ENCODE measurements around the gene ZNF436.
"Not testable (repeated sequence)": the region's sequence is repeated elsewhere in the genome, so short reads cannot be mapped to it uniquely, and the experiment has no call there.

Gene ZNF436

DNA sequence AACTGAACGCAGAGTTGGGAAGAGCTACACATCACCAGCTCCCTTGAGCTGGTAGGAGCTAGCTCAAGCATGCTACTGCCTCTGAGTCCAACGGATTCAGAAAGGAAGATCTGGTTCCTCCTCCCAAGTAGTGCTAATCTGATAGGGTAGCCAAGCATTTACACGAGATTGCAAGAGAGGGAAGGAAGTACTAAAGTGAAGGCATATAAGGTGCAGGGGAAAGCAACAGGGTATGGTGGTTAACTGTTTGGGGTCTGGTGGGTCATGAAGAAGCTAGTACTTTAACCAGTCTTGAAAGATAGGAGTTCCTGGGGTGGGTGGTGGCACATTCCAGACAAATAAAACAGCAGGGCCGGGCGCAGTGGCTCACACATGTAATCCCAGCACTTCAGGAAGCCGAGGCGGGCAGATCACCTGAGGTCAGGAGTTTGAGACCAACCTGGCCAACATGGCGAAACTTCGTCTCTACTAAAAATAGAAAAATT is 20.2 kb upstream of the ZNF436 start:
- no peak for DNase-seq

DNA sequence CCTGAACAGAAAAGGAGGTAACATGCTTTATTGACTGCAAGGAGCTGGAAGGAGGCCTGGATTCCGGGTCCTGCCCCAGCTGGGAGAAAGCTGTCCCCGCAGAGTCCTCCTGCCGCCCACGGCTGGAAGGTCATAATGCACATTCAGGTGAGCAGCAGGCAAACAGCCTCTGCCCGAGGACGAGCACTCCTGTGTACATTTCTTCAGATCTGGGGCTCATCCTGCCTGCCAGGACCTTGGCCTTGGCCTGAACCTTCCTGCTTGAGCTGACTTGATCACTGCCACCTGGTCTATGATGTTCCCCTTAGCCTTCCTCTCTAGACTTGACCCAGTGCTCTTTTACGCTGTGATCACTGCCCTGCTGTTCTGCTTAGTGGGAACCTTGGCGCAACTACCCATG is 17.9 kb upstream of the ZNF436 start:
- no peak for DNase-seq

DNA sequence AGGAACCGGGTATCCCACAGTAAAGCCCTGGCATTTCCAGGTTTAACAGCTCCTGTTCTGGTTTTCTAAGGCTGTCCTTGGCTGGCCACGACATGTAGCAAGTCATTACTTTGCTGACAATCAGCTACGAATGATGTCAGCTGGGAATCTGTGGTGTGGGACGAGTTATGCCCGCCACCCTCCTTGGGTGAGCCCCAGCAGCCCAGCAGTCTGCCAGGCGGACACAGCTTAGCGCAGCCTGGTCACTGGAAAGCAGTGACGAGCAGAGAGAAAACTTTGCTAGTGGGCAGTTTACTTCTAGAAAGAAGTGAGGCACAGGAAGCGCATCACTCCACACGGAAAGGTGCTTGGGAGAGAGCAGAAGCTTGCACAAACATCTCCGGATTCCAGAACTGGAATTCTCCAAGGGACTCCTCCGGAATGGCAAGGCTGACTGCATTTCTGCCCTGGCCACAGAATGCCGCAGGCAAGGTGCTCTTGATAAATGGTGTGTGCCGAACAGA is 15.5 kb upstream of the ZNF436 start:
- no peak for DNase-seq

DNA sequence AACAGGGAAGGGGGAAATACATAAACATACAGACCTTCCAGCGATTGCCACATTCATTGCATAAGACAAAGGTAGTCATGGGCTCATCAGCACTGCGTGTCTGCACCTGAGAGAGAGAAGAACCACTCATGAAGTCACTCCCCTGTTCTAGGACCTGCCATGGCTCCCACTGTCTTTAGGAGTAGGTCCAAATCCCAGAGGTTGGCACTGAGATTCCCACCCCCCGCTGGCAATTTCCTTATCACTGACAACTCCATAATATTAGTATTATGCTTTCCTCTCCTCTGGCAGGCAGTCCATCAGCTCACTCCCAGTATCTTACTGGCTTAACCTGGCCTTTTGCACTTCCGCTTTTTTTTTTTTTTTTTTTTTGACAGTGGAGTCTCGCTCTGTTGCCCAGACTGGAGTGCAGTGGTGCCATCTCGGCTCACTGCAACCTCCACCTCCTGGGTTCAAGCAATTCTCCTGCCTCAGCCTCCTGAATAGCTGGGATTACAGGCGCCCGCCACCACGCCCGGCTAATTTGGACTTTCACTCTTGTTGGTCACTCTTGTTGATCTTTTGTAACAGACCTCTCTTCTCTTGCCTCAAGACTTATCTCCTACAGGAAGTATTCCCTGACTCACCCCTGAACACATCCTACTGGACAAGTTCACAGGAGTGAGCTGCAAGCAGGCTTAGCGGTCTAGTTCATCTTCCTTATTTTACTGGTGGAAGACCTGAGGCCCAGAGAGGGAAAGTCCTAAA is 14.8 kb upstream of the ZNF436 start:
- DNase-seq = no peak

DNA sequence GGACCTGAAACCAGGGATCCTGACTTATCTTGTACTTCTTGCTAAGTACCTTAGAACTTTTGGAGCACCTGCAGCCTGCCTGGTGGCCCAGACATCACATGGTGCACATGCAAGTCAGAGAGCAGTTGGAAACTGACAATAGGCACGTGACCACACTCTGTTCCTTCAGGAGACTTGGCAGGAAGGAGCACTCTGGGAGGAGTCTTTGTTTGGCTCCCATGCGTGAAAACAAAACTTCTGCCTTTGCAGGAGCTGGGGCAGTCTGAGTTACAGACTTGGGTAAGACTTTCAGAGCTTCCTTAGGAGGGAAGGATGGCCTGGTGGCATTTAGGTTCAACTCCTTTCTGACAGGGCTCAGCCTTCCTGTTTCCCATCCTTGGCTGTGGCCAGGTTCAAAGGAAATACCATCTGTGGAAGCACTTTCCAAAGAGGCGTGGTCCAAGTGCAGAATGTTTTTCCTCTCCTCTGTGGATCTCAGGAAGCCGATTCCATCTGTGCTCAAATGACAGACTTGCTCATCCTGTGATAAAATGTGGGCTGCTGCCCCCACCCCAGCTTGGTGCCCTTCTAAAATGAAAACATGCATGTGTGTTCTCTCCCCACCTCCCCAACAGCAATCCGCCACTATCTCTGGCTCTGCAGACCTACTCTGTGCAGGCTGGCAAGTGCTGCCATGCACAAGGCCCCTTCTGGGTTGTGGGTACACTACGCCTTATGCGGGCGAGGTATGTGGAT is 14.1 kb upstream of the ZNF436 start:
- DNase-seq = no peak

DNA sequence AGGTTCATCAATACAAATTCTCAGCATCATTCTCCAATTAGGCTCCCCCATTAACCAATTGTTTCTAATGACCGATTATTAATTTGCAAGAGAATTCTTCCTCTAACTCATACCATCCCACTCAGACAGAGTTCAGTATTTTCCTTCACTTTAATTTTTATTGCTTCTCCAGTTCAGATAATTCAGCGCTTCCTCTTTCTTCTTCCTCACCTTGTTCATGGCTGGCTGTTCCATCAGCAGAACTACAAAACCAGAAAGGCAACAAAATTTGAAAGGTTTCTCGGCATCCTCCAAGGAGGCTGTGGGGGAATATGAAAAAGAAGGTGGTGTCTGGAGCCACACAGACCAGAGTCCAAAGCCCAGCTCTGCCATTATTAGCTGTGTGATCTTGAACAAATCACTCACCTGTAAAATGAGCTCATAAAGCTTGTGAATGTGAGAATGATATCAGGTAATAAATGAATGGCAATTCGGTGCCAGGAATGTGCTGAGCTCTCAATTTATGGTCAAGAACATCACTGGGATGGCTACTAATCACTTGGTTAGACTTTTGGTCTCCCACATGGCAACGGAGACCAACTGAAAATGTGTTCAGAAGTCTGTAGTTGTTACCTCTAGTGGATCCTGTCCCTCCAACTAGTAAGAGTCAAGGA is 11.7 kb upstream of the ZNF436 start:
- no peak for DNase-seq

DNA sequence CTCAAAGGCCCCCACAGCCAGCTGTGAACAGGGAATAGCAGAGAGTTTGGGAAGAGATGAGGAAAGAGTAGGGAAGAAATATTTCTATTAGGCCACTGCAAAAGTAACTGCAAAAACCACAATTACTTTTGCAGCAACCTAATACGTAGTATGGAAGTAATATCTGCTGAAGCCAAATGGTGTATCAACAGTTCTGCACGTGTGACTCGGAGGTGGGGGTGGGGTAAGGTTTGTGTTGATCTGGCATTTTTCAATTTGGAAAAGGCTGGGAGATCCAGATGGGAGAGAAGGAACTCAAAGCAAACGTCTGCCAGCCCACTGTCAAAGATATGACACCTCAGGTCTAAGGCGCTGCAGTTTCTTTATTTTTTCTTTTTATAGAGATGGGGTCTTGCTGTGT is 11.1 kb upstream of the ZNF436 start:
- no peak for DNase-seq

DNA sequence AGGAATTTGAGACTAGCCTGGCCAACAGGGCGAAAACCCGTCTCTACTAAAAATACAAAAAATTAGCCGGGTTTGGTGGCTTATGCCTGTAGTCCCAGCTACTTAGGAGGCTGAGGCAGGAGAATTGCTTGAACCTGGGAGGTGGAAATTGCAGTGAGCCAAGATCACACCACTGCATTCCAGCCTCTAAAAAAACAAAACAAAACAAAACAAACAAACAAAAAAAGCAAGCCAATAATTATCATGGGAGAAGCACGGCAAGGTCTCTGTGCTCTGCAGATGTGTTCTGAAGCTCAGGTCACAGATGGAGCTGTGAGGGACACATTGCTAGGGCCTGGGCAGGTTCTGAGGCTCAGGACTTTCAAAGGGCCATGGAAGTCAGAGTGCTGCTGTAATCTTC is 10.6 kb upstream of the ZNF436 start:
- not testable (repeated sequence) for DNase-seq

DNA sequence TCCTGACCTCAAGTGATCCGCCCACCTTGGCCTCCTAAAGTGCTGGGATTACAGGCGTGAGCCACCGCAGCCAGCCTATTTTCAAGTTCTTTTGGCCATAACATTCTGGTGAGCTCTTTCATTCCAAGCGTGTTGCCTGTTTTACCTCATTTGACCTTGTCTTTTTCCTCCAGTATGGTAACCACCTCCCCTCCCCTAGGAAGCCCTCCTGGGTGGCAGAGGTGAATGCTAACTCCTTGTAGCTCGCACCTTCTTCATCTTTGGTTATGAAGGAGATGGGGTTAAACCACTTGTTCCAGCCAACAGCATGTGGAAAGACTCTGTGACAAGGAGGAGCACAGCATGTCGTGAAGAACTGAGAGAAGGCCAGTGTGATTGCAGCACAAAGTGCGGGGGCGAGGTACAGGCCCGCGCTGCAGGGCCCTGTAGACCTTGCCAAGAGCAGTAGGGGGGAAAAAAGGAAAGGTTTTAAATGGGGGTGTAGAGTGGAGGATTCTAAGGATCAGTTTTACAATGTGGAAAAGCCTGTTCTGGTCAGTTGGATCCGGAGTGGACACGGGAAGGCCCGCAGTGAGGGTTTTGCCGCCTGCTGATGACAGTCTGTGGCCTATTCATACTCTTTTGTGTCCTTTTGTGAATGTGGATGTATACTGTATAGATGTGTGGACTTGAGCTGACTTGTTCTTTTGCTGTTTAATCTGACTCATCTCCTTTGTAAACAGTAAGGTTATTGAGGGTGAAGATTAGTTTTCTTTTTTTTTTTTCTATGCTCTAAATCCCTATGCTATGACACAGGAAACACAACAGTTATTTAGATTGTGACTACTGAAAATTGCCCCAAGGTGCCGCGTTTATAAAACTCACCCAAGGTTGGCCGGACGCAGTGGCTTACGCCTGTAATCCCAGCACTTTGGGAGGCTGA is 7.5 kb upstream of the ZNF436 start:
- no peak for DNase-seq

DNA sequence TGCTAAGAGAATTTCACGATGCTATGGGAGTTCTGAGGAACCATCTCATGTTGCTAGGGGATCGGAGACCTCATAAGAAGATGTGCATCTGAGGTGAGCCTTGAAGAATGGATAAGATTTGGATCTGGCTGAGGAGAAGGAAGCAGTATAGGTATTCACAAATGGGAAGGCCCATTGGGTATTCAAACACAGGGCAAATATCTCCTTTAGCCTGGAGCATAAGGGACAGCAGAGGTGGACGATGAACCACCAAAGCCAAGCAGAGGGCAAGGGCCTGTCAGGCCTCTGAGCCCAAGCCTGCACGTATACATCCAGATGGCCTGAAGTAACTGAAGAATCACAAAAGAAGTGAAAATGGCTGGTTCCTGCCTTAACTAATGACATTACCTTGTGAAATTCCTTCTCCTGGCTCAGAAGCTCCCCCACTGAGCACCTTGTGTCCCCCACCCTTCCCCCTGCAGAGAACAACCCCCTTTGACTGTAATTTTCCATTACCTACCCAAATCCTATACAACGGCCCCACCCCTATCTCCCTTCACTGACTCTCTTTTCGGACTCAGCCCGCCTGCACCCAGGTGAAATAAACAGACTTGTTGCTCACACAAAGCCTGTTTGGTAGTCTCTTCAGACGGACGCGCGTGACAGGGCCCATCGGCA is 4.6 kb upstream of the ZNF436 start:
- not testable (repeated sequence) for DNase-seq

DNA sequence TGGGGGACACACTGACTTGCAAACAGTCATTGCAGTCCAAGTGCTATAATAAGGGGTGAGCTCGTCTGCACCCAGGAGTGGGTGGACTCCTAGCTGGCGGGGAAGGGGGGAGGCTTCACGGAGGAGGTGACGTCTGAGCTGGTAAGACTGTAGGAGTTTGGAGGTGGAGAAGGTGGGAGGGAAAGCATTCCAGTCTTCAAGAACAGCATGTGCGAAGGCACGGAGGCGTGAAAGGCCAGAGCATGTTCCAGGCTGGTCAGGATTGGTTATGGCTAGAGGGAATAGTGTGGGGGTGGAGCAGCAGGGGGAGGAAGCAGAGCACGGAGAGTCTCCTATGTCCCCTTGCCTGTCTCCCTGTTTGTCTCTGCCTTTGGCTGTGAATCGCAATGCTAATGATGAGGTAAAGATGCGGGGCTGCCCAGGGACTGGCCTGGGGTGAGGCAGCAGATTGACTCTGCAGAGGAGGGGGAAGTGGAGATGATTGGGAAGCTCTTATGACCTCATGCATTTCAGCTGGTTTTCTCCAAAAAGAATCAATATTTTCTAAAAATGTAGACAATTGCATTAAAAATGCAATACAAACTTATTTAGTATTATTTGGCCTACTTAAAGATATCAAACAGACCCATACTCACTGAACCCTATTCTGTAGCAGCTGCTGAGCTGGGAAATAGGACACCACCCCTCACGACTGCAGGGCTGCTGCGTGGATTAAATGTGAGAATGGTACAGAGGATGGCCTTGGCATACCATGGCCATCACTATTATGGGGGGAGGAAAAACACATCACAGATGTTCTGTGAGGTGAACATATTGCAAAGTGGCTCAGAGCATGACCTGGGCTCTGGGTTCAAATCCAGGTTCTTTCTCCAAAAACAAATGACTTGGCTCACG is 2.6 kb upstream of the ZNF436 start:
- no peak for DNase-seq

DNA sequence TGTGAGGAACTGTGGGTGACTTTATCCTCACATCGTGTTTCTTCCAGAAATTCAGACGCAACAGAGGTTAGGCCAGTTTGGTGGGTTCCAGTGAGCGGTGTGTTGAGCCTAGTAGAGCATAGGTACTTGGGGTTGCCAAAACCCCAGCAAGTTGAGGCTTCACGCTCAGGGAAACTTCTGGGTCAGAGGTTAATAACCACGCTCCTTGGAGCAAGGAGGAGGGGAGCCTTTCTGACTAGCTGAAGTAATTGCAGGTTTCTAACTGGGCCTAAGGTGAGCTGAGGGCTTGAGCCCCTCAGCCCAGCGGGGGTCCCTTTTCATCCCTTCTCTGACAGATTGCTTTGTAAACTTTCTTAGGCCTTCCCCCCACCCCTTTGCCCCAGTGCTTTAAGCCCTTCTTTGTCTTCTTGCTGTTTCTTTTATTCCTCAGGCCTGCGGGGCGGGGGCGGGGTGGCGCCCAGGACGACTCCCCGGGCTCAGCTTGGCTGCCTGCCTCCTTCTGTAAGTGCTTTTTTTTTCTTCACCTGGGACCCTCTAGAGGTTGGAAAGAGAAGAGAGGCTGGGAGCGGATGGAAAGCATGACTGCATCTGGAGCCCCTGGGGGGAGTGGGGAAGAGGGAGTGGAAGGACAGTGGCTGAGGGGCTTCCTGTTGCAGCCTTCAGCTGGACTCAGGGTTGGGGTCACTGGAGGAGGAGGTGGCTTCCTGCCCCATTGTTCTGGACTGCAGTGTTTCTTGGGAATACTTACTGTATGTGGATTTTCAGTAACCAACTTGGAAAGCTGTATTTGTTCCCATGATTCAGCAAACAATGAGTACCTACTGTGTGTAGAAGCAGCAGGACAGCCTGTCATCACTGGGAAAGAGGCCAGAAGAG is 1.3 kb upstream of the ZNF436 start:
- DNase-seq = no peak

DNA sequence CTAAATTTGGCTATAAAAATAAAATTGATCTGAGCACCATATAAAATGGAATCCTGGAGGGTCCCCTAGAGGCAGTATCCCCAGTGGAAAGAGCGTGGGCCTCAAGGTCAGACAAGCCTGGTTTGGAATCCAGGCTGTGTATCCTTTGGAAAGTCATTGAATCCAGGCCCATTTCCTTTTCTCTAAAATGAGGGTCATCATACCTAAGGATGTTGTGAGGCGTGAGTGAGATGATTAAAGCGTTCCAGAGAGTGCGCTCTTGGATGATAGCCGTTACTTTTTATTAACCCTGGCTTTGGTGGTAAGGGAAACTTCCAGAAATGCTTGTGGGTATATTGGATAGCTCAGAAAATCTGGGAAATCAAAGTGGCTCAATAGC is 683 bp upstream of the ZNF436 start:
- DNase-seq = no peak

DNA sequence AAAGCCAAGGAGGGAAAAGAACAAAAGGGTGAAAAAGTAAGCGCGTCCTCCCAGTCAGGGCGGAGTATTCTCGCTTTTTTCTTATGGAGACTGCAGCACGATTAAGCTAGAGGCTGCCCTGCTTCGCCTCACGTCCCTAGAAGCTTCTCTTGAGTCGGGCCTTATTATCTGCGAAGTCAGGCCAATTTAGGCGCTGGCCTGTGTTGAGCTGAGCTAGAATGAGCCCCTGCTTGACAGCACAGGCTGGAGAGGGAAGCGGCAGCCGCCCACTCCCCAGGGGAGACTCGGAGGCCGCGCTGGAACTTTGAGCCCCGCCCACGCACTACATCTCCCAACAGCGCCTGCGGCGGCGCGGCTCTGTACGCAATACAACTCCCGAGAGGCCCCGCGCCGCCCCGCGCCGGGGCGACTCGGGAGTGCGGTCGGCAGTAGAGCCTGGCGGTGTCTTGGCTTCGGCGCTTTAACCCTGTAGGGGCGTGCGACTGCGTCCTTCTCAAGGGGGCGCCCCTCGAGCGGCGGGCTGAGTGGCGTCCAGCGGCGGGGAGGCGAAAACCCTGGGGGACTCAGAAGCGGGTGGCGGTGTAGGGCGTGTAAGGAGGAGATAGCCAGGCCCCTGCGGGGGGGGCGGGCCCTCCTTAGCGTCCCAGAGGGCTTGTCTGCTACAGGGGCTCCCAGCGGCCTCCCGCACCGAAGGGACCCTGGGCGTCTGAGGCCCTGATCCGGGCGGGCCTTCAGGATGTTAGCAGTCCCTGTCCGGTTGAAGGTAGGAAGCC is 888 bp downstream of the ZNF436 start:
- peak; percentile 51 for DNase-seq

DNA sequence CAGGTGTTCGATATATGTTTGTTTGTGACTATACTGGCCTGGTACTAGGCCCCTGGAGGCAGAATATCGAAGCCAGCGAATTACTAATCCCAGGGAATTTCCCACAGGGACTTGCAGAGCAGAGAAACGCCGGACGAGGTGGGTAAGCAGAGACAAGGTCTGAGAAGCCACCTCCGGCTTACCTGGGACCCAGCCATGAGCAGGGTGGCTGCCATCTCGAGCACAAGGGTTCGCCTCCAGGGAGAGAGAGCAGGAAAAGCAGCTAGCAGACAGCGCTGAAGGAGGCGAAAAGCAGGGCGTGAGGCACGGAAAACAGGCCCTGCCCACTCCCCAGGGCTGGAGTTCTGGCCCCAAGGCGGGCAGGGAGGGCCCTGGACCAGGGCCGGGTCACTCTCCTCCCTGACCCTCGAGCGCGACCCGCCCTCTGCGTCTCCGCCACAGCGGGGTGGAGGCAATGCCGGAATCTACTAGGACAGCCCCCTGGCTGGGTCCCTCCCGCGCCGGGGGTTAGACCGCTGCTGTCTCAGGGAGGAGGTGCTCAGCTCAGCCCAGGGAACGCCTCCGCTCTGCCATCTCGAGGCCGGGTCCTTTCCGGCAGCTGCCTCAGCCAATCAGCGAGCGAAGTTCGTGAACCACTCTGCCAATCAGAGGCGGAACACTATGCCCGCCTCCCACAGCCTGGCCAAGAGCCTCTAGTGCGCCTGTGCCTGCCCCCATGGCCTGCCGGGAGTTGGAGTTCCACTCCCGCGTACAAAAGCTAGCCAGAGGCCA is 1.7 kb downstream of the ZNF436 start:
- peak; percentile 98 for DNase-seq

DNA sequence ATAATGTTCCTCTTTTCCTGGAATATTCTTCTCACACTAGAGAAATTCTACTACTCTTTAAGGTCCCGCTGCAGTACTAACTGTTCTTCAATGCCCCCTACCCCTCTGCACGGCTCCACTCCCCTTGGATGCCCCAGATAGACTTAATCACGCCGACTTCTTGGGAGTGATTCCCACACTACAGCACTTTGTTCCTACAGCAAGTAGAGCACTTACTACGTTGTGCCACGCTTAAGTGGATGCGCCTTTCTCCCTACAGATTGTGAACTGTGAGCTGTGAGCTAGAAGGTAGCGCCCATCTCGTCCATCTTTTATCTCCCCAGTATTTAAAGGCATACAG is 2.2 kb downstream of the ZNF436 start:
- no peak for DNase-seq

DNA sequence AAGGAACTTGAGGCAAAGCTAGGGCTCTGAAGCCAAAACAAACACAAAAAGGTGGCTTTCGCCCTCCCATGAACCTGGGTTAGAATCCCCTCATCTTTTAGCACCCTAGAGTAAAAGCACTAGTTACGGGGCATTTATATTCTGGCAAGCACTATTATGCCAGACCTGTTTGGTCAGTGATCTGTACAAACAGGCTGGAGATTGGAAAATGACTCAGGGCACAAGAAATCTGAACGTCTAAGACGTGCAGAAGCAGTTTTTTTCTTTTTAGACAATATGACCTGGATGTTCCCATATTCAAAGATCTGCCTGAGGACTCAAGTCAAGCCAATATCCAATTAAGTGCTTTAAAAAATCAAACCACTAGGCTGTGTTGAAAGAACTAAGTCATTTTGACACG is 3.0 kb downstream of the ZNF436 start:
- no peak for DNase-seq

DNA sequence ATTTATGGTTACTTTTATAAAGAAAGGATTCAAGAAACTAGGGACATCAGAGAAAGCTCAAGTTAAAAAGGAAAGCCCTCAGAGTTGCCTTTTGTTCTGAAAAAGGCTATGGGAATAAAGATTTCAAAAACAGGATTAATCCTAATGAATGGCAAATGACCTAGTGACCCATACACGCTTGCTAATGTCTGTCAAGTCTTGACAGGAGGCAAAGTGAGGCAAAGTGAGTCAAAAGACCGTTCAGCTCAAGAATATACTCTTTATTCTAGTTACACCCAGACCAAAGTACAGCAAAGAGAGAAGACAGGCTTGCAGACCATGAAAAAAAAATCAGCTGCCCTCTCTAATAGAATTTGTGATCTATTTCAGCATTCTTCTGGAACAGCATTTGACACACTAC is 3.5 kb downstream of the ZNF436 start:
- DNase-seq = no peak

All from NCI-H2081 treated with DMSO at 0.1 percent for 48 hours (cell line).